H1 (cell line): ENCODE data around the gene CCDC40. TPM values are rescaled to one million over a fixed set of nuclear protein-coding genes. Genes with fewer than 3 reads are reported as not detected.

ENCODE experiments used
- CTCF ChIA-PET: fragments of 300-600 bp; sonication (Branson Sonifier 250); formaldehyde crosslinking; loops from one replicate; lab custom pipeline; 2021; ENCODE audit not compliant: partially characterized antibody; lab: Charles Lee
- POLR2A ChIA-PET: fragments of 300-600 bp; sonication (Branson Sonifier 250); formaldehyde crosslinking; loops from one replicate; lab custom pipeline; 2021; ENCODE audit warnings: inconsistent platforms; ENCODE audit not compliant: partially characterized antibody; lab: Charles Lee
- DNase-seq, 2 experiments: peaks; one replicate each; pipeline versions ENCODE4 v3.0.0 to v3.0.0-alpha.2; 2010 to 2022; ENCODE audit warnings: low spot score in 2 of 2, low read depth in 1 of 2, mixed read lengths in 1 of 2
- FAIRE-seq: peaks from 2 replicates; lab custom pipeline; 2011; peaks lifted over from hg19 to GRCh38; lab: Jason Lieb, UNC
- H2AFZ ChIP-seq: 2 replicates; pipeline ENCODE4 v1.8.1; 2012; ENCODE audit warnings: low read length, inconsistent platforms
- H2AK5ac ChIP-seq: 2 replicates; pipeline ENCODE4 v1.6.1; 2013; ENCODE audit warnings: low read depth, low read length
- H2BK120ac ChIP-seq: replicated peaks from 2 replicates; pipeline ENCODE3; 2013; ENCODE audit warnings: low read depth, low read length, inconsistent platforms
- H2BK12ac ChIP-seq: 2 replicates; pipeline ENCODE4 v1.6.1; 2013; ENCODE audit warnings: low read depth, low read length
- H2BK15ac ChIP-seq: 2 replicates; pipeline ENCODE4 v1.6.1; 2013; ENCODE audit warnings: low read length
- H2BK20ac ChIP-seq: 2 replicates; pipeline ENCODE4 v1.6.1; 2013; ENCODE audit warnings: low read length
- H2BK5ac ChIP-seq: 2 replicates; pipeline ENCODE4 v1.6.1; 2013; ENCODE audit warnings: low read depth, low read length
- H3K14ac ChIP-seq: 2 replicates; pipeline ENCODE4 v1.6.1; 2013; ENCODE audit warnings: inconsistent platforms; ENCODE audit not compliant: insufficient read length
- H3K18ac ChIP-seq: 2 replicates; pipeline ENCODE4 v1.6.1; 2013; ENCODE audit warnings: low read length; ENCODE audit errors: extremely low read depth
- H3K23ac ChIP-seq: 2 replicates; pipeline ENCODE4 v1.6.1; 2013; ENCODE audit warnings: inconsistent platforms; ENCODE audit not compliant: insufficient read length
- H3K23me2 ChIP-seq: 2 replicates; pipeline ENCODE4 v1.6.1; 2013; ENCODE audit warnings: low read depth, low read length
- H3K27ac ChIP-seq: 2 replicates; pipeline ENCODE4 v1.6.1; 2011; ENCODE audit warnings: low read depth, low read length, inconsistent platforms
- H3K27me3 ChIP-seq, 4 experiments: replicated peaks in 1 of 4; 1 replicate in 1 of 4; 2 replicates in 3 of 4; pipeline versions ENCODE4 v1.6.1 to v1.8.1; 2011 to 2013; ENCODE audit warnings: low read length in 3 of 4, mild to moderate bottlenecking in 3 of 4, inconsistent platforms in 2 of 4, mixed read lengths in 2 of 4, moderate library complexity in 1 of 4; ENCODE audit not compliant: control insufficient read depth in 3 of 4, insufficient read depth in 3 of 4; ENCODE audit errors: extremely low read depth in 1 of 4
- H3K36me3 ChIP-seq, 4 experiments: 2 replicates each; pipeline versions ENCODE4 v1.6.1 to v1.8.1; 2011 to 2013; ENCODE audit warnings: mild to moderate bottlenecking in 4 of 4, low read length in 3 of 4, moderate library complexity in 2 of 4, control low read depth in 1 of 4, inconsistent platforms in 1 of 4; ENCODE audit not compliant: insufficient read depth in 4 of 4, control insufficient read depth in 2 of 4
- H3K4ac ChIP-seq: replicated peaks from 2 replicates; pipeline ENCODE3; 2013; ENCODE audit warnings: low read length, low read depth, mixed read lengths, inconsistent platforms; ENCODE audit not compliant: insufficient read length
- H3K4me1 ChIP-seq, 4 experiments: replicated peaks in 1 of 4; 1 replicate in 1 of 4; 2 replicates in 3 of 4; pipeline versions ENCODE4 v1.6.1 to v1.8.1; 2011 to 2013; ENCODE audit warnings: low read length in 3 of 4, inconsistent platforms in 2 of 4, mixed read lengths in 1 of 4; ENCODE audit not compliant: insufficient read depth in 4 of 4, control insufficient read depth in 3 of 4
- H3K4me2 ChIP-seq, 2 experiments: 2 replicates each; pipeline versions ENCODE4 v1.6.1 to v1.8.1; 2011 to 2013; ENCODE audit warnings: low read depth in 2 of 2, low read length in 2 of 2, control low read depth in 1 of 2, inconsistent platforms in 1 of 2, mild to moderate bottlenecking in 1 of 2; ENCODE audit not compliant: insufficient read depth in 1 of 2
- H3K4me3 ChIP-seq, 4 experiments: fragments of 200-600, 300-600 bp in 1 of 4; sonication (generic), shearing (Covaris generic), sonication (Bioruptor Twin) in 1 of 4; 2 replicates each; pipeline versions ENCODE4 v1.5.1 to v1.8.1; 2011 to 2016; ENCODE audit warnings: low read length in 4 of 4, low read depth in 3 of 4, control low read depth in 2 of 4, inconsistent platforms in 2 of 4, mild to moderate bottlenecking in 2 of 4, mixed read lengths in 1 of 4, moderate library complexity in 1 of 4; ENCODE audit not compliant: insufficient read depth in 2 of 4; ENCODE audit errors: extremely low read depth in 1 of 4
- H3K56ac ChIP-seq: replicated peaks from 2 replicates; pipeline ENCODE3; 2013; ENCODE audit warnings: low read depth, mild to moderate bottlenecking, mixed read lengths, low read length, inconsistent platforms; ENCODE audit not compliant: insufficient read length
- H3K79me1 ChIP-seq: 2 replicates; pipeline ENCODE4 v1.6.1; 2013; ENCODE audit warnings: low read depth, low read length, control low read depth
- H3K79me2 ChIP-seq, 2 experiments: 2 replicates each; pipeline versions ENCODE4 v1.6.1 to v1.8.1; 2012 to 2013; ENCODE audit warnings: low read length in 2 of 2, mild to moderate bottlenecking in 2 of 2, inconsistent platforms in 1 of 2; ENCODE audit not compliant: insufficient read depth in 2 of 2, control insufficient read depth in 1 of 2
- H3K9ac ChIP-seq, 4 experiments: replicated peaks in 1 of 4; 1 replicate in 1 of 4; 2 replicates in 3 of 4; pipeline versions ENCODE4 v1.6.1 to v1.8.1; 2011 to 2013; ENCODE audit warnings: low read depth in 3 of 4, low read length in 3 of 4, control low read depth in 2 of 4, mild to moderate bottlenecking in 2 of 4, moderate library complexity in 2 of 4, inconsistent platforms in 1 of 4; ENCODE audit errors: extremely low read depth in 1 of 4
- H3K9me3 ChIP-seq, 2 experiments: 2 replicates each; pipeline versions ENCODE4 v1.6.1 to v1.8.1; 2012 to 2013; ENCODE audit warnings: mild to moderate bottlenecking in 2 of 2, moderate library complexity in 2 of 2, control low read depth in 1 of 2, inconsistent platforms in 1 of 2, low read depth in 1 of 2, low read length in 1 of 2, mixed read lengths in 1 of 2; ENCODE audit not compliant: insufficient read depth in 2 of 2
- H4K20me1 ChIP-seq, 2 experiments: replicated peaks in 1 of 2; 2 replicates each; pipeline versions ENCODE3 to v1.8.1; 2011 to 2013; ENCODE audit warnings: inconsistent platforms in 2 of 2, low read length in 2 of 2, mild to moderate bottlenecking in 1 of 2; ENCODE audit not compliant: insufficient read depth in 2 of 2, control insufficient read depth in 1 of 2
- H4K5ac ChIP-seq: 2 replicates; pipeline ENCODE4 v1.6.1; 2013; ENCODE audit warnings: low read length, low read depth, mixed read lengths, inconsistent platforms; ENCODE audit not compliant: insufficient read length
- H4K8ac ChIP-seq: 2 replicates; pipeline ENCODE4 v1.8.0; 2013; ENCODE audit warnings: mild to moderate bottlenecking, moderate library complexity, low read length, inconsistent platforms; ENCODE audit not compliant: insufficient read depth; ENCODE audit errors: extremely low read depth
- H4K91ac ChIP-seq: replicated peaks from 2 replicates; pipeline ENCODE3; 2013; ENCODE audit warnings: low read length, mixed read lengths, inconsistent platforms; ENCODE audit not compliant: insufficient read length
- BRCA1 ChIP-seq: IDR thresholded peaks from 2 replicates; pipeline ENCODE4 v1.6.1; 2012; ENCODE audit warnings: low read depth, low read length, improper control_type of control experiment
- CHD2 ChIP-seq: IDR thresholded peaks from 2 replicates; pipeline ENCODE4 v1.6.1; 2012; ENCODE audit warnings: low read length, improper control_type of control experiment
- EGR1 ChIP-seq: IDR thresholded peaks from 2 replicates; pipeline ENCODE4 v1.6.1; 2011; ENCODE audit warnings: low read depth, low read length, borderline replicate concordance
- HDAC2 ChIP-seq, 2 experiments: fragments of 300-600 bp in 1 of 2; sonication (generic) in 1 of 2; IDR thresholded peaks; 2 replicates each; pipeline ENCODE4 v1.6.1; 2011 to 2012; ENCODE audit warnings: low read depth in 2 of 2, low read length in 2 of 2, mild to moderate bottlenecking in 2 of 2, moderate library complexity in 2 of 2, borderline replicate concordance in 1 of 2, inconsistent platforms in 1 of 2
- KDM1A ChIP-seq: fragments of 200-600, 300-600 bp; sonication (generic); IDR thresholded peaks from 2 replicates; pipeline ENCODE4 v1.7.1; 2016; ENCODE audit warnings: mild to moderate bottlenecking, low read length, borderline replicate concordance
- PHF8 ChIP-seq: fragments of 200-600 bp; sonication (generic); conservative IDR thresholded peaks from 2 replicates; pipeline ENCODE4 v1.7.1; 2012; ENCODE audit warnings: low read depth, mild to moderate bottlenecking, inconsistent platforms, low read length, moderate library complexity
- SIX5 ChIP-seq: IDR thresholded peaks from 2 replicates; pipeline ENCODE4 v1.6.1; 2011; ENCODE audit warnings: mild to moderate bottlenecking, low read depth, low read length
- SUZ12 ChIP-seq: fragments of 200-600 bp; sonication (generic); IDR thresholded peaks from 2 replicates; pipeline ENCODE4 v1.6.1; 2012; ENCODE audit warnings: mild to moderate bottlenecking, inconsistent platforms, low read length, moderate library complexity, mixed read lengths
- TAF7 ChIP-seq: optimal IDR thresholded peaks from 2 replicates; pipeline ENCODE3; 2011; ENCODE audit warnings: low read depth, mild to moderate bottlenecking, inconsistent platforms, low read length, moderate library complexity, borderline replicate concordance
- TBP ChIP-seq: IDR thresholded peaks from 2 replicates; pipeline ENCODE4 v1.6.1; 2011; ENCODE audit warnings: low read depth, low read length, improper control_type of control experiment
- TEAD4 ChIP-seq: IDR thresholded peaks from 2 replicates; pipeline ENCODE4 v1.6.1; 2012; ENCODE audit warnings: low read depth, low read length, inconsistent platforms, mixed read lengths
- YY1 ChIP-seq: IDR thresholded peaks from 2 replicates; pipeline ENCODE4 v1.6.1; 2011; ENCODE audit warnings: low read depth, mild to moderate bottlenecking, low read length
- WGBS, 2 experiments: shearing (Covaris generic) in 1 of 2; methylation state at CpG; one replicate each; pipeline versions ENCODE4 v1.1.6 to v1.1.7; 2013 to 2015; ENCODE audit warnings: low lambda C conversion rate in 2 of 2, mixed read lengths in 2 of 2, inconsistent platforms in 1 of 2, low coverage in 1 of 2, missing lambda C conversion rate in 1 of 2; ENCODE audit not compliant: insufficient replicate concordance in 2 of 2, insufficient coverage in 1 of 2, insufficient read length in 1 of 2; ENCODE audit errors: extremely low coverage in 1 of 2, missing lambda C conversion rate in 1 of 2; 5-methylcytosine and 5-hydroxymethylcytosine counted together
- polyA plus RNA-seq, 7 experiments: library from polyadenylated mRNA; depleted of rRNA in 3 of 7; stranded (reverse) in 5 of 7; unstranded in 2 of 7; fragments of >200 nt in 5 of 7; fragments of 200-250 nt in 2 of 7; gene quantifications; 1 replicate in 5 of 7; 2 replicates in 1 of 7; 4 replicates in 1 of 7; pipeline versions ENCODE4 v1.2.1 to v1.2.3, GENCODE V29; 2011 to 2013; ENCODE audit warnings: missing spikeins in 2 of 7, mixed read lengths in 2 of 7
- total RNA-seq: library from RNA; stranded (reverse); fragmentation: NEBNext Ultra II Directional; extraction: Animal tissue kit (Norgen Biotek cat#: 25700); gene quantifications from 2 replicates; pipeline ENCODE4 v1.2.1, GENCODE V29; 2021

The CCDC40 gene
- total and polyA plus RNA-seq, 2 of the 8 experiments (the other 6 are each of a cell fraction or from before 2014, with no cell fraction given) = 4.1 to 11.5 TPM

DNA sequence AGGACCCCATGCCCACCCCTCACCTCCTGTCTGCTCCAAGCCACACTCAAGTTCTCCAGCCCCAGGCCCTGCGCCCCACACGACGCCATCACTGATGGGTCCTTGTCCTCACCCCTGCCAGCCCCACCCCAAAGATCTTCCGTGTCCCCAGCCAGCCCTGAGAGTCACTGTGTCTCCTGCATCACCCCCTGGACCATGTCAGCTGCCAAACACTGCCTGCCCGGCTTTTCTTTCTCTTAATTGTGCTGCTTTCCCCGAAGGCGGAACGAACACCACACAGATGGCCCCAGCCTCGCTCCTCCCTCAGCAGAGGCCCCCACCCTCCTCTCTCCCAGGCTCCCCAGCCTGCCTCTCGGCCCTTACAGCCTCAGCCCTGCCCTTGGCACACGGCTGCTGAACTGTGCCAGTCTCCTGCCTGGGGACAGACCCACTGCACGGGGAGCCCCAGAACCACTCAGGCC is 60.1 kb downstream of the CCDC40 start:
- Histone ChIP-seq H3K4ac (no peak overlapping the region), H3K4me2 (no peak overlapping the region), H2BK12ac (no peak overlapping the region), H3K79me2 (no peaks in the 10 kb centered on the region), H2BK15ac (no peak overlapping the region), H2BK5ac (no peak overlapping the region), H3K79me1 (no peaks in the 10 kb centered on the region), H4K20me1 (no peaks in the 10 kb centered on the region), H3K27ac (no peak overlapping the region), H3K4me3 (no peak overlapping the region), H3K9ac (no peak overlapping the region), H4K5ac (no peak overlapping the region), H2AK5ac (no peak overlapping the region), H4K91ac (no peak overlapping the region), H3K4me1 (no peaks in the 10 kb centered on the region; a peak in 1 of 7 replicates), H3K27me3 (peaks cover 0 to 6% (median 5%) of the 10 kb centered on the region in 4 experiments; a peak in 2 of 7 replicates), H2AFZ (no peak overlapping the region)
- WGBS, 2 experiments = 88% methylated on average over 7 of the region's 12 CpGs; no CpG with 5 or more reads in 1 of the 2 experiments
- POLR2A ChIA-PET = no interaction called here
- TF ChIP-seq YY1 (no peak), HDAC2 (IDR thresholded peaks at IDR 0.05; ENCODE audit: borderline replicate concordance in 1 of 2, low read depth in 2 of 2, low read length in 2 of 2) (no peak), TBP (no peak), TAF7 (no peak), PHF8 (no peak), KDM1A (no peak), BRCA1 (no peak), SUZ12 (no peak), CHD2 (no peak), TEAD4 (no peak), SIX5 (no peak), EGR1 (no peak)
- TF ChIP-seq, all 59 proteins: peak for 0
- FAIRE-seq (no peak), DNase-seq (peak in 1 of 2 experiments; percentile 37)
- Histone ChIP-seq H3K18ac (no peak overlapping the region), H3K36me3 (no peaks in the 10 kb centered on the region), H2BK20ac (no peak overlapping the region), H2BK120ac (no peak overlapping the region), H3K23ac (no peak overlapping the region), H3K9me3 (no peaks in the 10 kb centered on the region), H4K8ac (peak overlapping the region; percentile 46; the same call in 1 of the 2 replicates), H3K14ac (no peak overlapping the region), H3K56ac (no peak overlapping the region), H3K23me2 (peaks cover under 1% of the 10 kb centered on the region; the same call in 1 of the 2 replicates)
- CTCF ChIA-PET = interaction anchor here (0.9 to 1.9 kb wide), 4 partner anchors 10 to 42 kb away, joined by 3 to 5 read pairs (median 3); no protein-coding TSS in a partner anchor
